ENCODE results near the gene PAPPA2. TPM values are rescaled to one million over a fixed set of nuclear protein-coding genes. Genes with fewer than 3 reads are reported as not detected.

PAPPA2 gene
- total RNA-seq, 1 experiment from 2014 or later: not detected

DNA sequence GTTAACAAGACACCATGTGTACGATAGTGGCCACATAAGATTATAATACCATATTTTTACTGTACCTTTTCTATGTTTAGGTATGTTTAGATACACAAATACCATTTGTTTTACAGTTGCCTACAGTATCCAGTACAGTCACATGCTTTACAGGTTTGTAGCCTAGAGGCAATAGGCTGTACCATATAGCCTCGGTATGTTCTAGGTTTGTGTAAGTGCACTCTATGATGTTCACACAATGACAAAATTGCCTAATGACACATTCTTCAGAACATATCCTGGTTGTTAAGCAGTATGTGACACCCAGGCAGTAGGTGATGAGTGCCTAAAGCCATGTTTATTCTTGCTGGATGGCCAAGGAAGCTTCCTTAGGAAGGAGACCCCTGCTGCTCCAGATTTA, 111.8 kb downstream of the PAPPA2 start:
- Histone ChIP-seq H3K27me3 (ENCODE audit: insufficient read depth, low read depth) (no peaks in the 10 kb centered on the region), H4K20me1 (ENCODE audit: insufficient read depth) (no peaks in the 10 kb centered on the region), H2AFZ (no peak overlapping the region), H3K4me1 (replicated peaks; ENCODE audit: insufficient read depth) (no peaks in the 10 kb centered on the region), H3K9me2 (ENCODE audit: insufficient read depth) (no peaks in the 10 kb centered on the region), H3K36me3 (ENCODE audit: low read depth) (no peaks in the 10 kb centered on the region), H3K4me3 (no peak overlapping the region), H3K27ac (no peak overlapping the region), H3F3A (ENCODE audit: insufficient read depth, low read depth) (no peaks in the 10 kb centered on the region), H3K4me2 (no peak overlapping the region), H3K79me2 (ENCODE audit: low read depth) (no peaks in the 10 kb centered on the region), H3K9me3 (ENCODE audit: insufficient read depth, low read depth) (no peaks in the 10 kb centered on the region; the same call in 1 of the 2 replicates)
- TF ChIP-seq EZH2 (IDR thresholded peaks at IDR 0.05; ENCODE audit: low read depth): no peak
- TF ChIP-seq, protein P1, sequence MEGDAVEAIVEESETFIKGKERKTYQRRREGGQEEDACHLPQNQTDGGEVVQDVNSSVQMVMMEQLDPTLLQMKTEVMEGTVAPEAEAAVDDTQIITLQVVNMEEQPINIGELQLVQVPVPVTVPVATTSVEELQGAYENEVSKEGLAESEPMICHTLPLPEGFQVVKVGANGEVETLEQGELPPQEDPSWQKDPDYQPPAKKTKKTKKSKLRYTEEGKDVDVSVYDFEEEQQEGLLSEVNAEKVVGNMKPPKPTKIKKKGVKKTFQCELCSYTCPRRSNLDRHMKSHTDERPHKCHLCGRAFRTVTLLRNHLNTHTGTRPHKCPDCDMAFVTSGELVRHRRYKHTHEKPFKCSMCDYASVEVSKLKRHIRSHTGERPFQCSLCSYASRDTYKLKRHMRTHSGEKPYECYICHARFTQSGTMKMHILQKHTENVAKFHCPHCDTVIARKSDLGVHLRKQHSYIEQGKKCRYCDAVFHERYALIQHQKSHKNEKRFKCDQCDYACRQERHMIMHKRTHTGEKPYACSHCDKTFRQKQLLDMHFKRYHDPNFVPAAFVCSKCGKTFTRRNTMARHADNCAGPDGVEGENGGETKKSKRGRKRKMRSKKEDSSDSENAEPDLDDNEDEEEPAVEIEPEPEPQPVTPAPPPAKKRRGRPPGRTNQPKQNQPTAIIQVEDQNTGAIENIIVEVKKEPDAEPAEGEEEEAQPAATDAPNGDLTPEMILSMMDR (conservative IDR thresholded peaks at IDR 0.05): no peak
- no peak for DNase-seq
- ChIA-PET CTCF (no interaction called here), POLR2A (ENCODE audit: unreplicated experiment) (no interaction called here)
- no TSS peak for BruUV-seq (replicated peaks)
- intact Hi-C loops (cut with micrococcal nuclease; ENCODE audit: unreplicated experiment): no loop called here

- H3K4me3 ChIP-seq: no peak overlapping the region
- no peak overlapping the region for H2AFZ ChIP-seq
- no peak overlapping the region for H3K27ac ChIP-seq
- H3K4me1 ChIP-seq (replicated peaks; ENCODE audit: insufficient read depth): no peaks in the 10 kb centered on the region
- intact Hi-C loops (cut with micrococcal nuclease; ENCODE audit: unreplicated experiment): no loop called here
- H3K27me3 ChIP-seq (ENCODE audit: insufficient read depth, low read depth): 0 out of 2 replicates have a peak, but pooled peaks cover under 1% of the 10 kb centered on the region
- no peaks in the 10 kb centered on the region for H3F3A ChIP-seq (ENCODE audit: insufficient read depth, low read depth)
- no peaks in the 10 kb centered on the region for H4K20me1 ChIP-seq (ENCODE audit: insufficient read depth)
- BruUV-seq (replicated peaks): no TSS peak
- H3K36me3 ChIP-seq (ENCODE audit: low read depth): no peaks in the 10 kb centered on the region
- H3K9me2 ChIP-seq (ENCODE audit: insufficient read depth): no peaks in the 10 kb centered on the region
- POLR2A ChIA-PET (ENCODE audit: unreplicated experiment): no interaction called here
- H3K4me2 ChIP-seq: no peak overlapping the region
- no peaks in the 10 kb centered on the region; the same call in 1 of the 2 replicates for H3K9me3 ChIP-seq (ENCODE audit: insufficient read depth, low read depth)
- TF ChIP-seq, protein P1 (conservative IDR thresholded peaks at IDR 0.05): no peak
- no peak for TF ChIP-seq EZH2 (IDR thresholded peaks at IDR 0.05; ENCODE audit: low read depth)
- CTCF ChIA-PET: no interaction called here
- H3K79me2 ChIP-seq (ENCODE audit: low read depth): no peaks in the 10 kb centered on the region
- no peak for DNase-seq
Measured at GRCh38 chr1:176575991-176576390, 113.0 kb downstream of the PAPPA2 start.

- BruUV-seq (replicated peaks): no TSS peak
- Histone ChIP-seq H3K4me2 (no peak overlapping the region), H3K4me3 (no peak overlapping the region), H4K20me1 (ENCODE audit: insufficient read depth) (no peaks in the 10 kb centered on the region), H2AFZ (no peak overlapping the region), H3K4me1 (replicated peaks; ENCODE audit: insufficient read depth) (no peaks in the 10 kb centered on the region), H3F3A (ENCODE audit: insufficient read depth, low read depth) (no peaks in the 10 kb centered on the region), H3K9me2 (ENCODE audit: insufficient read depth) (no peaks in the 10 kb centered on the region), H3K79me2 (ENCODE audit: low read depth) (no peaks in the 10 kb centered on the region), H3K27me3 (ENCODE audit: insufficient read depth, low read depth) (0 out of 2 replicates have a peak, but pooled peaks cover 3% of the 10 kb centered on the region), H3K27ac (no peak overlapping the region), H3K36me3 (ENCODE audit: low read depth) (no peaks in the 10 kb centered on the region), H3K9me3 (ENCODE audit: insufficient read depth, low read depth) (no peaks in the 10 kb centered on the region; the same call in 1 of the 2 replicates)
- ChIA-PET POLR2A (ENCODE audit: unreplicated experiment) (no interaction called here), CTCF (no interaction called here)
- no peak for DNase-seq
- intact Hi-C loops (cut with micrococcal nuclease; ENCODE audit: unreplicated experiment): no loop called here
- TF ChIP-seq, protein P1 (conservative IDR thresholded peaks at IDR 0.05): no peak
- TF ChIP-seq EZH2 (IDR thresholded peaks at IDR 0.05; ENCODE audit: low read depth): no peak
Measured at GRCh38 chr1:176576670-176577069, 113.7 kb downstream of the PAPPA2 start.

All from PC-9 (cell line).